HPDE6-E6E7 (cell line): ENCODE data around the gene THPO.

ENCODE experiments used
- DNase-seq: peaks from one replicate; pipeline ENCODE4 v3.0.0; 2011; ENCODE audit warnings: missing footprints; ENCODE audit errors: extremely low spot score

Gene THPO

DNA sequence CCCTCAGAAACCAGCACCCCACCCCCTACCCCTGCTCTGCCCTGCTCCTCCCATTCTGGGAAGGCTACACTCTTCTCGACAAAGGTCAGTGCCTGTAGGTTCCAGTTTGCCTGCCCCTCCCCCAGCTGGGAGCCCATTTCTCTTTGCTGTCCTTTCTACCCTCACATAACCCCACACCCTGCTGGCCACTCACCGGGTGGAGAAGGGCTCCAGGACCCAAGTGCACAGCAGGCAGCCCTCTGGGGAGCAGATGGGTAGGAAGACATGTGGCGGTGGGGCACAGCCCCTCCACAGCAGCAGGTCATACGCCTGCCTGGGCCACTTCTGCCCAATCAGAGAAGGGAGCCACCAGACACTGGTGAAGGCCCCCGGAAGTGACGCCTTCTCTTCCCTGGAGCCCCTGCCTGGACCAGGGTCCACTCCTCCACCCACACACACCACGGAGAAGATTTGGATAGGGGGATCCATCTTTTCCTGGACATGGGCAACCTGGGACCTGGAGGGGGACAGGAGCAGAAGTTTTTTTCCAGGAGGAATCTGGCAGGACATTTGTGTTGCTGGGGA is at the start of gene THPO:
THPO (minus strand) TSS at position 326 of the 564 bp plus-strand sequence. CDS start 1,948 bp downstream, outside the sequence.
- no peak for DNase-seq

DNA sequence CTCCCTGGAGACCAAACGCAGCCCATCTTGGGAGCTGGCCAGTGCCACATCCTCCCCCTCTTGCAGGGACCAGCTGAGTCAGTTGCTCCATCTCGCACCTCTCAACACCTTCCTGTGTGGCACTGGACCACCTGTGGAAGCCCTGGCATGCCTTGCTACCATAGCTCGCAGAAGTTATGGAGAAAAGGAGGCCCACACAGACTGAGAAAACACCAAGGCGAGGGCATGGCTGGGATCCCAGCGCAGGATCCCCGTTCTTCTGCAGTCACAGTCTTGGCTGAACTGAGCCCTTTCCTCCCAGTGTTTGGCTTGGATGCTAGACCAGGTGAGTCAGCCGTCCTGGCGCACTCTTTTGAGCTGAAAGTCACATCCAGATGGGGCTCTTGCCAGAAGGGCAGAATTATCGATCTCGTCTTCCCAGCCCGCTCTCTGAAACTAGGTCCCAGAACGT is 48.7 kb upstream of the THPO start:
- no peak for DNase-seq

DNA sequence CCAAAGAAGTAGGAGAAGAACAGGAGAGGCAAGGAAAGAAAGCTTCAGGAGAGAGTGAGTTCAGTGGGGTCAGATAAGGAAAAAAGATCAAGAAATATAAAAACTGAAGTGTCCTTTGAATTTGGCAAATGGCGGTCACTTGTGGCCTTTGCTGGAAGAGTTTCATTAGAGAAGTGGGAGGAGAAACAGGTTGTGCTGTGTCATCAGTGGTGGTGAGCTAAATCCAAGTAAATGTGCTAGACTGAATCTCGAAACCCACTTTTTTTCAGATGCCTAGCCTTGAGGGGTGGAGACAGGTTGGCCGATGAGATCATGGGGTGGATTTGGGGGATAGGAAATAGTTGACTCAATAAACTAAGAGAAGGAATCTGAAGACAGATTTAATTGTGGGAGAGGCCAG is 45.6 kb upstream of the THPO start:
- DNase-seq, result no peak

GRCh38 chr3:184419171-184419570 is 41.2 kb upstream of the THPO start:
- no peak for DNase-seq

- peak; percentile 71 for DNase-seq
Observed at GRCh38 chr3:184417619-184418327, 39.8 kb upstream of the THPO start.

DNA sequence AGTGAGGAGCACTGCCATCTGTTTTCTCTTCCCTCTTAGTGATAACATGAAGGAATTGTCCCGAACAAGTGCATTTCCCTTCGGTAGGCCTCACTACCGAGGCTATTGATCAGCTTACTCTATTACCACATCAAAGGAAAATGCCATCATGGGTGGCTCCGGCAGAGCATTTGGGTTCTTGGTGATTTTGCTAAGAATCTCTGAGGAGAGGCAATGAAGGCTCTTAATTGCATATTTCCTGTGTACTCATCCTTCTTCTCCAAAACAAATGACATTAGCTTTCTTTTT is 37.1 kb upstream of the THPO start:
- no peak for DNase-seq

DNA sequence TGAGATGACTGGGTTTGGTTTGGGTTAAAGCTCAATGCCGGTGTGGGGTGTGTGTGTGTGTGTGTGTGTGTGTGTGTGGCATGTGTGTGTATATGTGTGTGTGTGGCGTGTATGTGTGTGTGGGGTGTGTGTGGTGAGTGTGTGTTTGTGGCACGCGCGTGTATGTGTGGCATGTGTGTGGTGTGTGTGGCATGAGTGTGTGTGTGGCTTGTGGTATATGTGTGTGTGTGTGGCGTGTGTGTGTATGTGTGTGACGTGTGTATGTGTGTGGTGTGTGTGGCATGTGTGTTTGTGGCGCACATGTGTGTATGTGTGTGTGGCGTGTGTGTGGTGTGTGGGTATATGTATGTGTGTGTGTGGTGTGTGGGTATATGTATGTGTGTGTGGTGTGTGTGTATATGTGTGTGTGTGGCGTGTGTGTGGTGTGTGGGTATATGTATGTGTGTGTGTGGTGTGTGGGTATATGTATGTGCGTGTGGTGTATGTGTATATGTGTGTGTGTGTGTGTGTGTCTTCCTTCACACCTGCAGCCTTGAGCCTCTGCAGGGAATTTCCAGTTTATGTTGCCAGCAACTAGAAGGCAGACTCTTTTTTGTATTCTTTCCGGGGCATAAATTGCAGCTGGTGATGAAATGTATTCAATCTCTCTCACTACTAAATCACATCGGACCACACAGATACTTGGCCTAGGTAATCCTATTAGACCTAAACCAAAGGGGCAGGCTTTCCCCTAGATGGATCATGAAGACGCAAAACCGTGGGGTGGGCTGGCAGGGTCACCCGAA is 36.6 kb upstream of the THPO start:
- no peak for DNase-seq

- no peak for DNase-seq
Observed at GRCh38 chr3:184409946-184410500, 32.0 kb upstream of the THPO start.

DNA sequence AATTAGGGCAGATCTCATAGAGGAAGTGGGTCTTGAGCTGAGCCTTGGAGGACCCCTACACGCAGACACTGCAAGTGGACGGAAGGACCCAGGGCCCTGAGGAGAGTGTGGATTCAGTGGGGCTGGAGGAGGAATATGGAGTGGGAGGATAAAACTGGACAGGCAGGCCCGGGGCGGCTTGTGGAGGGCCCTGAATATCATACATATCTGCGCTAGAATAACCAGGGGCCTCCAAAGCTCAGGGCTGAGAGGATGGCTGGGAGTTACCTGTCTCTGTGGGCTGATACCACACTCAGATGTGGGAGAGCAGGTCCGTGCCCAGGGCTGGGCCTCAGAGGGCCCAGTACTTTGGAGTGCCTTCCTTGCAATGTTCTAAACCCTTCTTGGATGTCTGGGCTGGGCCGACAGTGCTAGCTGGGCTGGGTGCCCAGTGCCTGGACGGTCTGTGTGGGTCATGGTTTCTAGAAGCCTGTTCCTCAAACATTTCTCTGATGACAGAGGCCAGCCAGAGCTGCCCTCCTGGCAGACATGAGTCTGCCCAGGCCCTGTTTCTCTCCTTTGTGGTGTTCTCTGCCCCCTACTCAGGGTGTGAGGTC is 31.4 kb upstream of the THPO start:
- no peak for DNase-seq

DNA sequence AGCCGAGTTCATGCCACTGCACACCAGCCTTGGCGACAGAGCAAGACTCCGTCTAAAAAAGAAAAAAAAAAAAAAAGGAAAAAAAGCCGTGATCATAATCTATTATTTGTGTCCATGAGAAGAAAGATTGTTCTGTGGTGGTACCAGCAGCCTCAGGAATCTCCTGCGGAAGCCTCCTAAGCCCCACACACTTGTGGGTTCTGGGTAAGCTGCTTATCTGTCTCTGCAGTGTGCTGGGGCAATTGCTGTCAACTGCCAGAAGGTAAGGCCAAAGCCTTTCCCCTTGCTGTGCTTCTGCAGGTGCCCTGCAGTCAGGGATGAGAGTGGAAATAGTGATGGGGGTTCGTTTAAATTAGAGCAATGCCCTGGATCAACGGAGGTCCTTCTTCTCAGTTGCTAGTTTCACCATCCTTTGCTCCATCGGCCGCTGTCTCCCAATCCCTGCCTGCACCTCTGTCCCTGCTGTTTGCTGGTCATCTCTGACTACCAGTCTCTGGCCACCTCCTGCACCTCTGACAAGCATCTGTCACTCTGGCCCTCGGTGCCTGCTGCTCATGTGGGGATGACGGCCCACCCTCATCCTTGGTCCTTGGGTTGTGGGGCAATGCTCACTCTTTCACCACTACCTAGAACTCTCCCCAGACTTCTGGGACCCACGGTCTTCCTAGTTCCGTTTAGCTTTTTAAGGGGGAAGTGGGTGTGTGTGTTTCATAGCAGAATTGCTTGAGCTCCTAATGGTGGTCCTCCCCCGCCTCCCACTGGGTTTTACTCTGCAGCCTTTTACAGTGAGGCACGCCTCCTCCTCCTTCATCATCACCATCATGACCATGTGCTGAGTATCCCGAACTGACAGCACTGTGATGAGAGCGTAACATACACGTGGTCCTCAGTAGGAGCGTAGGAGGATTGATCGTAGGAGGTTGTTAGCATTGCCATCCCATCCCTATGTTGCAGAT is 27.3 kb upstream of the THPO start:
- DNase-seq, result no peak

DNA sequence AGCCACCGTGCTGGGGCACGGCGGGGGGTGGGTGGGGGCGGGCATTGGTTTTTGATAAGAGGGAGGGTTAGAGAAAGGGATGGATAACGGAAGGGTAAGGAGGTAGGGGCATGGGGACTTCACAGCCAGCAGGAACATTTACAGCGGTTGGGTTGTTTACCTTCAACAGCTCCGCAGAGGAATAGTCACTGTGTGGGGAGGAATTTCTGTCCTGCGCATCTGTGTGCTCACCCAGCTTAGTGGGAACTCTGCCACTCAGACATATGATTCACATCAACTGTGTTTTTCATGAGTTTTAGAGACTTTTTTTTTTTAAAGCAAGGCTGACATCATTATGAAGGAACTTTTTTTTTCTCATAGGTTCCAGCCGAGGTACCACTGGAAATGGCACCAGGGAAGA is 21.4 kb upstream of the THPO start:
- no peak for DNase-seq

DNA sequence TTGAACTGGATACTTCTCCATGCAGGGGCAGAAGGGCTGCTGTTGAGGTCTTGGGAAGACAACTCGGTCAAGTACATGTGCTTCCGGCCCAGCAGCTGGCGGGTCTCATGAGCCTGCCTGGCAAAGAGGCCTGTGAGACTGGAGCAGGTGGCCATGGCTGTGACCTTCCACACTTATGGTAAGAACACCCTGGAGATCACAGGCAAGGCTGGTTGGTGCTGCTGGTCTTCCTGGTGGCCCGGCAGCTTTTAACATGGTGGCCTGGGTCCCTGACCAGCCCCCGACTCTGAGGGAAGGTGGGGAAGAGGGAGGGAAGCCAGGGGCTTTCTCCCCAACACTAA is 17.3 kb upstream of the THPO start:
- DNase-seq, result no peak

DNA sequence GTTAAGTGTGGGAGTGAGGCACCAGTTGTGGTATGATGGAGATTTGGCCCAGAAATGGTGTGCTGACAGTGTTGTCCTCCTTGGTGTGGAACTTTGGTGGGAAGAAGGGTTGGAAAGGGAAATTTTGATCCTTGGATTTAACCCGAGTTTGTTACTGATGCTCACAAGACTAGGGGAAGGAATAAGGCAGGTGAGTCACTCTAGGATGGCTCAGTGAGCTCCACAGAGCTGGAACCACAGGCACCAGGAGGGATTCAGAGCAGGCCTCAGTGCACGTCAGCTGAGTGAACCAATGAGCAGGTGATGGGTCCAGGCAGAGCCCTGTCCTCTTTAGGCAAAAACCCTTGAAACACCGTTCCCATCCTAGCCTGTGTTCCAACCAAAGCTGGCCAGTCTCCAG is 13.3 kb upstream of the THPO start:
- DNase-seq, result no peak

GRCh38 chr3:184389935-184390528 is 12.0 kb upstream of the THPO start:
- no peak for DNase-seq

DNA sequence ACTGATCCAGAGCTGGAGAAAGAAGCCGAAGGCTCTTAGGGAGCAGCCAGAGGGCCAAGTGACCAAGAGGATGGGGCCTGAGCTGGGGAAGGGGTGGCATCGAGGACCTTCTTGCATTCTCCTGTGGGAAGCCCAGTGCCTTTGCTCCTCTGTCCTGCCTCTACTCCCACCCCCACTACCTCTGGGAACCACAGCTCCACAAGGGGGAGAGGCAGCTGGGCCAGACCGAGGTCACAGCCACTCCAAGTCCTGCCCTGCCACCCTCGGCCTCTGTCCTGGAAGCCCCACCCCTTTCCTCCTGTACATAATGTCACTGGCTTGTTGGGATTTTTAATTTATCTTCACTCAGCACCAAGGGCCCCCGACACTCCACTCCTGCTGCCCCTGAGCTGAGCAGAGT is 11.4 kb upstream of the THPO start:
- no peak for DNase-seq

DNA sequence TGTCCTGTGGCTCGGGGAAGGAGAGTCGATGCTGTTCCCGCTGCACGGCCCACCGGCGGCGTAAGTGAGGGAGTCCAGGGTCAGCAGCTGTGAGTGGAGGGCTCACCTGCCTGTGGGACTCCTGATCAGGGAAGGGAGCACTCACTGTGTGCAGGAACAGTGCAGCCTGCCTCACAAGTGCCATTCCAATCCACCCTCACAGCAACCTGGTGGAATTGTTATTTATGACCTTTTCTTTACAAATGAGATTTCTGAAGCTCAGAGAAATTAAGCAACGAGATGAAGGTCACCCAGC is 10.9 kb upstream of the THPO start:
- no peak for DNase-seq

DNA sequence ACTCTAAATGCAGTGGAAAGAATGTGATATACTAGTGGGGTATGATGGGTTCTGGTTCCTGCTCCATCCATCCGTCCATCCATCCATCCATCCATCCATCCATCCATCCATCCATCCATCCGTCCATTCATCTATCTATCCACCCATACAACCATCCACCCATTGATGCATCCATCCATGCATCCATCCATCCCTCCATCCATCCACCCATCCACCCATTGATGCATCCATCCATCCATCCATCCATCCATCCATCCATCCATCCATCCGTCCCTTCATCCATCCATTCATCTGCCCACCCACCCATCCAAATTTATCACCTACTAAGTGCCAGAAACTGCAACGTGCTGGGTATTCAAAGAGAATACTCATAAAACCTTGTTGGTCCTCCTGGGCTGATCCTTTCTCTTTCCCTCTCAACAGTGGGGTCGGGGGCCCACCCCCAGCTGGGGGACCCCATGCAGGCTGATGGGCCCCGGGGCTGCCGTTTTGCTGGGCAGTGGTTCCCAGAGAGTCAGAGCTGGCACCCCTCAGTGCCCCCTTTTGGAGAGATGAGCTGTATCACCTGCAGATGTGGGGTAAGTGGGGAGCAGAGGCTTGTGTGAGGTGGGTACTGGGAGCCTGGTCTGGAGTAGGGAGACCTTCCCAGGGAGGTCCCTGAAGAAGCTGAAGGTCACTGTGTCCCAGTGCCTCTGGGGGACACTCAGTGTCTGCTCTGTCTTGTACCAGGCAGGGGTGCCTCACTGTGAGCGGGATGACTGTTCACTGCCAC is 10.3 kb upstream of the THPO start:
- no peak for DNase-seq

DNA sequence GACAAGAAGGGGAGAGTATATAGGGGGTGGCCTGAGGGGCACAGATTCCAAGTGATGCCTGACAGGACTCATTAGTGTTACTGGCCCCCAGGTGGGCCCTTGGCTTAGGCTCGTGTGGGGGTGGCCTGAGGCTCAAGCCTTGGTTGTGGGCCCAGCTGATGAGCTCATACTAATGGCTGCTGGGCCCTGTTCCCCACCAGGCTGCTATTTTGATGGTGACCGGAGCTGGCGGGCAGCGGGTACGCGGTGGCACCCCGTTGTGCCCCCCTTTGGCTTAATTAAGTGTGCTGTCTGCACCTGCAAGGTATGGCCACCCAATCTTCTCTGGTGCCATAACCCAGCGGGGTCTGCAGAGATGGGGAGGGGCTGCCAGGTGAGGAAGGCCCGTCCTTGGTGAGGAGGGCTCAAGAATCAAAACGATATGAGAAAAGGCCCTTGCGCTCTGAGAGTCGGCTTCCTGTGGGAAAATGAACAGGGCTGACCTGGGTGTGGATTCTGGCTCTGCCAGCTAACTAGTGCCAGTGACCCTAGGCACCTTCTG is 9.2 kb upstream of the THPO start:
- DNase-seq, result no peak

- DNase-seq, result no peak
Observed at GRCh38 chr3:184386047-184386806, 8.2 kb upstream of the THPO start.
